Right renal cortex interstitium (tissue), 3 donors: Measurements from ENCODE around the gene PTPRC. TPM values are rescaled to one million over a fixed set of nuclear protein-coding genes. Genes with fewer than 3 reads are reported as not detected.

Experiments used
- DNase-seq, 3 donors: peaks; one replicate each; pipeline ENCODE4 v3.0.0-alpha.2; 2013; ENCODE audit warnings: low read depth in 3 of 3, low spot score in 2 of 3
- polyA plus RNA-seq, 3 donors: library from polyadenylated mRNA; unstranded; fragments of 120-200 nt; gene quantifications; one replicate each; pipeline ENCODE4 v1.2.1, GENCODE V29; 2013; ENCODE audit not compliant: insufficient read length in 3 of 3

The PTPRC gene
- polyA plus RNA-seq, 3 donors: 5.4 to 7.4 (median 7.1) TPM

- DNase-seq: no peak
Observed at GRCh38 chr1:198671136-198671535, 32.3 kb downstream of the PTPRC start.

GRCh38 chr1:198672124-198672523 lies 33.3 kb downstream of the PTPRC start:
- DNase-seq: no peak

- no peak for DNase-seq
Observed at GRCh38 chr1:198674009-198674408, 35.2 kb downstream of the PTPRC start.

GRCh38 chr1:198676253-198676652 lies 37.4 kb downstream of the PTPRC start:
- no peak for DNase-seq

- DNase-seq: no peak
Observed at GRCh38 chr1:198677027-198677426, 38.2 kb downstream of the PTPRC start.

- no peak for DNase-seq
Observed at GRCh38 chr1:198677871-198678270, 39.0 kb downstream of the PTPRC start.

GRCh38 chr1:198678301-198678836 lies 39.5 kb downstream of the PTPRC start:
- no peak for DNase-seq

- DNase-seq: no peak
Observed at GRCh38 chr1:198678901-198679329, 40.1 kb downstream of the PTPRC start.

- no peak for DNase-seq
Observed at GRCh38 chr1:198679535-198680173, 40.8 kb downstream of the PTPRC start.

GRCh38 chr1:198680174-198680875 lies 41.5 kb downstream of the PTPRC start:
- DNase-seq: no peak

GRCh38 chr1:198681252-198681651 lies 42.4 kb downstream of the PTPRC start:
- DNase-seq: no peak

- peak in 2 of 3 donors; percentile 13 to 33 for DNase-seq
Observed at GRCh38 chr1:198681831-198682759, 43.3 kb downstream of the PTPRC start.

GRCh38 chr1:198682850-198683249 lies 44.0 kb downstream of the PTPRC start:
- no peak for DNase-seq

GRCh38 chr1:198683449-198683848 lies 44.6 kb downstream of the PTPRC start:
- no peak for DNase-seq

GRCh38 chr1:198686069-198686728 lies 47.4 kb downstream of the PTPRC start:
- DNase-seq: no peak

- no peak for DNase-seq
Observed at GRCh38 chr1:198687429-198687828, 48.6 kb downstream of the PTPRC start.

GRCh38 chr1:198691063-198691462 lies 52.2 kb downstream of the PTPRC start:
- DNase-seq: no peak

GRCh38 chr1:198693321-198693720 lies 54.5 kb downstream of the PTPRC start:
- DNase-seq: no peak

- no peak for DNase-seq
Observed at GRCh38 chr1:198694542-198694941, 55.7 kb downstream of the PTPRC start.

- no peak for DNase-seq
Observed at GRCh38 chr1:198696211-198696610, 57.4 kb downstream of the PTPRC start.
